Hepatocyte (in vitro differentiated cells): ENCODE measurements around the gene ZCCHC3. TPM values are rescaled to one million over a fixed set of nuclear protein-coding genes. Genes with fewer than 3 reads are reported as not detected.
A peak's percentile ranks its signal among the peaks of the same experiment; 100 is the strongest.

Experiments used
- DNase-seq: peaks from one replicate; pipeline ENCODE4 v3.0.0-alpha.2; 2016; ENCODE audit warnings: low spot score
- H2AFZ ChIP-seq: fragments of 200-600 bp; sonication (generic); 2 replicates; pipeline ENCODE4 v1.6.0; 2016; ENCODE audit warnings: antibody characterized with exemption, mild to moderate bottlenecking
- H3K27ac ChIP-seq: fragments of 200-600 bp; sonication (generic); 2 replicates; pipeline ENCODE4 v1.5.1; 2016; ENCODE audit warnings: mild to moderate bottlenecking
- H3K27me3 ChIP-seq: fragments of 200-600 bp; sonication (generic); 2 replicates; pipeline ENCODE4 v1.6.1; 2016
- H3K36me3 ChIP-seq: fragments of 200-600 bp; sonication (generic); replicated peaks from 2 replicates; pipeline ENCODE4 v1.5.1; 2016; ENCODE audit warnings: low read depth; ENCODE audit not compliant: insufficient read depth
- H3K4me1 ChIP-seq: fragments of 200-600 bp; sonication (generic); 2 replicates; pipeline ENCODE4 v1.5.1; 2016; ENCODE audit warnings: mild to moderate bottlenecking, moderate library complexity; ENCODE audit not compliant: insufficient read depth
- H3K4me2 ChIP-seq: fragments of 200-600 bp; sonication (generic); 2 replicates; pipeline ENCODE4 v1.6.0; 2016
- H3K4me3 ChIP-seq: fragments of 200-600 bp; sonication (generic); 2 replicates; pipeline ENCODE4 v1.5.1; 2016; ENCODE audit warnings: mild to moderate bottlenecking
- H3K79me2 ChIP-seq: fragments of 200-600 bp; sonication (generic); 2 replicates; pipeline ENCODE4 v1.6.0; 2017; ENCODE audit warnings: mild to moderate bottlenecking
- H3K9me2 ChIP-seq: fragments of 200-600 bp; sonication (generic); replicated peaks from 2 replicates; pipeline ENCODE4 v1.6.0; 2017; ENCODE audit warnings: mild to moderate bottlenecking; ENCODE audit not compliant: insufficient read depth
- H3K9me3 ChIP-seq: fragments of 200-600 bp; sonication (generic); 2 replicates; pipeline ENCODE4 v1.5.1; 2016; ENCODE audit warnings: low read depth, mild to moderate bottlenecking
- H4K20me1 ChIP-seq: fragments of 200-600 bp; sonication (generic); 2 replicates; pipeline ENCODE4 v1.6.0; 2016; ENCODE audit warnings: mild to moderate bottlenecking; ENCODE audit not compliant: insufficient read depth, poor library complexity, severe bottlenecking
- EZH2 ChIP-seq: fragments of 200-600 bp; sonication (generic); IDR thresholded peaks from 2 replicates; pipeline ENCODE4 v1.6.1; 2016; ENCODE audit warnings: antibody characterized with exemption, mild to moderate bottlenecking, borderline replicate concordance
- EZH2phosphoT487 ChIP-seq: fragments of 200-600 bp; sonication (generic); IDR thresholded peaks from one replicate; pipeline ENCODE4 v1.6.1; 2018; ENCODE audit warnings: antibody characterized with exemption, mild to moderate bottlenecking, low read depth, moderate library complexity; ENCODE audit not compliant: unreplicated experiment, severe bottlenecking
- WGBS: methylation state at CpG from one replicate; pipeline ENCODE4 v1.1.6; 2016; ENCODE audit warnings: low lambda C conversion rate; ENCODE audit errors: missing lambda C conversion rate; 5-methylcytosine and 5-hydroxymethylcytosine counted together
- polyA plus RNA-seq: library from polyadenylated mRNA; unstranded; fragments of >200 nt; fragmentation: Nextera tagmentation; extraction: Ambion mirVana; gene quantifications from 2 replicates; pipeline ENCODE4 v1.2.1, GENCODE V29; 2016
- total RNA-seq: library from RNA; depleted of rRNA; stranded (reverse); fragments of >200 nt; gene quantifications from 2 replicates; pipeline ENCODE4 v1.2.3, GENCODE V29; 2014
- TF ChIP-seq, protein P1 (sequence below): fragments of 200-600 bp; sonication (generic); IDR thresholded peaks from 2 replicates; pipeline ENCODE4 v1.5.1; 2016; ENCODE audit warnings: antibody characterized with exemption, mild to moderate bottlenecking; ENCODE audit not compliant: poor library complexity

The ZCCHC3 gene
- total and polyA plus RNA-seq, 2 experiments from 2014 or later, result 27.4 to 29.0 TPM

- H3K9me2 ChIP-seq, result no peaks in the 10 kb centered on the region
- H3K4me2 ChIP-seq, result no peak overlapping the region
- H3K36me3 ChIP-seq, result no peaks in the 10 kb centered on the region
- no peak for TF ChIP-seq EZH2phosphoT487
- TF ChIP-seq, protein P1, sequence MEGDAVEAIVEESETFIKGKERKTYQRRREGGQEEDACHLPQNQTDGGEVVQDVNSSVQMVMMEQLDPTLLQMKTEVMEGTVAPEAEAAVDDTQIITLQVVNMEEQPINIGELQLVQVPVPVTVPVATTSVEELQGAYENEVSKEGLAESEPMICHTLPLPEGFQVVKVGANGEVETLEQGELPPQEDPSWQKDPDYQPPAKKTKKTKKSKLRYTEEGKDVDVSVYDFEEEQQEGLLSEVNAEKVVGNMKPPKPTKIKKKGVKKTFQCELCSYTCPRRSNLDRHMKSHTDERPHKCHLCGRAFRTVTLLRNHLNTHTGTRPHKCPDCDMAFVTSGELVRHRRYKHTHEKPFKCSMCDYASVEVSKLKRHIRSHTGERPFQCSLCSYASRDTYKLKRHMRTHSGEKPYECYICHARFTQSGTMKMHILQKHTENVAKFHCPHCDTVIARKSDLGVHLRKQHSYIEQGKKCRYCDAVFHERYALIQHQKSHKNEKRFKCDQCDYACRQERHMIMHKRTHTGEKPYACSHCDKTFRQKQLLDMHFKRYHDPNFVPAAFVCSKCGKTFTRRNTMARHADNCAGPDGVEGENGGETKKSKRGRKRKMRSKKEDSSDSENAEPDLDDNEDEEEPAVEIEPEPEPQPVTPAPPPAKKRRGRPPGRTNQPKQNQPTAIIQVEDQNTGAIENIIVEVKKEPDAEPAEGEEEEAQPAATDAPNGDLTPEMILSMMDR, result no peak
- no peak for TF ChIP-seq EZH2
- peaks cover 17% of the 10 kb centered on the region for H3K79me2 ChIP-seq
- H3K4me1 ChIP-seq, result peaks cover 25% of the 10 kb centered on the region
- no peaks in the 10 kb centered on the region for H3K27me3 ChIP-seq
- H3K9me3 ChIP-seq, result no peaks in the 10 kb centered on the region
- no peak overlapping the region for H3K27ac ChIP-seq
- WGBS, result 77% methylated on average over 11 of the region's 11 CpGs
- no peak for DNase-seq
- H4K20me1 ChIP-seq, result peaks cover 2% of the 10 kb centered on the region
- H2AFZ ChIP-seq, result no peak overlapping the region
- no peak overlapping the region for H3K4me3 ChIP-seq
These were observed 8.4 kb downstream of the ZCCHC3 start for GRCh38 chr20:305745-306144.

- H2AFZ ChIP-seq, result no peak overlapping the region
- H3K9me2 ChIP-seq, result no peaks in the 10 kb centered on the region
- H3K27ac ChIP-seq, result peak overlapping the region; percentile 97
These were observed 11.2 kb downstream of the ZCCHC3 start for GRCh38 chr20:308427-309038.

GRCh38 chr20:309306-309840, 12.0 kb downstream of the ZCCHC3 start:
- no peak for TF ChIP-seq EZH2
- TF ChIP-seq, protein P1, result peak; percentile 28
- whole genome bisulfite sequencing, result 8% methylated on average over 6 of the region's 6 CpGs
- Histone ChIP-seq H3K27ac (peak overlapping the region; percentile 97), H3K9me3 (no peaks in the 10 kb centered on the region), H3K4me3 (peak overlapping the region; percentile 15), H3K9me2 (no peaks in the 10 kb centered on the region), H3K36me3 (no peaks in the 10 kb centered on the region), H3K4me1 (peaks cover 11% of the 10 kb centered on the region), H3K27me3 (no peaks in the 10 kb centered on the region), H3K4me2 (peak overlapping the region; percentile 80), H4K20me1 (no peaks in the 10 kb centered on the region), H2AFZ (peak overlapping the region; percentile 33), H3K79me2 (peaks cover 4% of the 10 kb centered on the region)
- DNase-seq, result peak; percentile 45

More at GRCh38 chr20:308427-309038, 11.2 kb downstream of the ZCCHC3 start:
- H4K20me1 ChIP-seq, result no peaks in the 10 kb centered on the region
- peaks cover 4% of the 10 kb centered on the region for H3K79me2 ChIP-seq
- DNase-seq, result no peak
- H3K4me2 ChIP-seq, result no peak overlapping the region
- H3K4me3 ChIP-seq, result no peak overlapping the region
- TF ChIP-seq, protein P1, result no peak
- TF ChIP-seq EZH2phosphoT487, result no peak
- TF ChIP-seq EZH2, result no peak
- no peaks in the 10 kb centered on the region for H3K36me3 ChIP-seq
- H3K4me1 ChIP-seq, result peaks cover 11% of the 10 kb centered on the region
- WGBS, result 62% methylated on average over 7 of the region's 7 CpGs
- no peaks in the 10 kb centered on the region for H3K9me3 ChIP-seq
- no peaks in the 10 kb centered on the region for H3K27me3 ChIP-seq
